NB4 (cell line): ENCODE measurements around the gene NFU1.

Experiments
- POLR2A ChIP-seq: IDR thresholded peaks from 2 replicates; pipeline ENCODE4 v1.6.1; 2011; ENCODE audit warnings: mild to moderate bottlenecking; ENCODE audit not compliant: insufficient read length; ENCODE audit errors: extremely low read depth
- TF ChIP-seq, protein P1 (sequence below): IDR thresholded peaks from one replicate; pipeline ENCODE4 v1.5.1; 2012; ENCODE audit warnings: low read depth, low read length

DNA sequence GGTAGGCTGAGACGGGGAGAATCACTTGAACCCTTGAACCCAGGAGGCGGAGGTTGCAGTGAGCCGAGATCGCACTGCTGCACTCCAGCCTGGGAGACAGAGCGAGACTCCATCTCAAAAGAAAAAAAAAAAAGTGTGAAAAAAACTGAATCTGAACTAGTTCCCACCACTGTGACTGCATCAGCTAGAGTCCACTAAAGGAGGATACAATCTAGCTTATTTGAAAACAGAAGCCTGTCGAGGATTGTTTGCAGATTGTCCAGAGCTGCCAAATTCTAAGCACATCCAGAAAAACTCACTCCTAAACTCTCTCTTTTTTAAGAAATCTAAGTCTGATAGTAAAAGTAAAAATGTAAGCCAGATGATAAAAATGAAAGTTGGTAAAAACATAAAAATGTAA is 60.8 kb downstream of the NFU1 start:
- TF ChIP-seq, protein P1, sequence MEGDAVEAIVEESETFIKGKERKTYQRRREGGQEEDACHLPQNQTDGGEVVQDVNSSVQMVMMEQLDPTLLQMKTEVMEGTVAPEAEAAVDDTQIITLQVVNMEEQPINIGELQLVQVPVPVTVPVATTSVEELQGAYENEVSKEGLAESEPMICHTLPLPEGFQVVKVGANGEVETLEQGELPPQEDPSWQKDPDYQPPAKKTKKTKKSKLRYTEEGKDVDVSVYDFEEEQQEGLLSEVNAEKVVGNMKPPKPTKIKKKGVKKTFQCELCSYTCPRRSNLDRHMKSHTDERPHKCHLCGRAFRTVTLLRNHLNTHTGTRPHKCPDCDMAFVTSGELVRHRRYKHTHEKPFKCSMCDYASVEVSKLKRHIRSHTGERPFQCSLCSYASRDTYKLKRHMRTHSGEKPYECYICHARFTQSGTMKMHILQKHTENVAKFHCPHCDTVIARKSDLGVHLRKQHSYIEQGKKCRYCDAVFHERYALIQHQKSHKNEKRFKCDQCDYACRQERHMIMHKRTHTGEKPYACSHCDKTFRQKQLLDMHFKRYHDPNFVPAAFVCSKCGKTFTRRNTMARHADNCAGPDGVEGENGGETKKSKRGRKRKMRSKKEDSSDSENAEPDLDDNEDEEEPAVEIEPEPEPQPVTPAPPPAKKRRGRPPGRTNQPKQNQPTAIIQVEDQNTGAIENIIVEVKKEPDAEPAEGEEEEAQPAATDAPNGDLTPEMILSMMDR, result no peak
- TF ChIP-seq POLR2A, result no peak
